ENCODE measurements around the gene JAKMIP3. TPM values are rescaled to one million over a fixed set of nuclear protein-coding genes. Genes with fewer than 3 reads are reported as not detected.

Gene JAKMIP3
- polyA plus RNA-seq, 4 donors: 0.17 to 0.30 (median 0.22) TPM

DNA sequence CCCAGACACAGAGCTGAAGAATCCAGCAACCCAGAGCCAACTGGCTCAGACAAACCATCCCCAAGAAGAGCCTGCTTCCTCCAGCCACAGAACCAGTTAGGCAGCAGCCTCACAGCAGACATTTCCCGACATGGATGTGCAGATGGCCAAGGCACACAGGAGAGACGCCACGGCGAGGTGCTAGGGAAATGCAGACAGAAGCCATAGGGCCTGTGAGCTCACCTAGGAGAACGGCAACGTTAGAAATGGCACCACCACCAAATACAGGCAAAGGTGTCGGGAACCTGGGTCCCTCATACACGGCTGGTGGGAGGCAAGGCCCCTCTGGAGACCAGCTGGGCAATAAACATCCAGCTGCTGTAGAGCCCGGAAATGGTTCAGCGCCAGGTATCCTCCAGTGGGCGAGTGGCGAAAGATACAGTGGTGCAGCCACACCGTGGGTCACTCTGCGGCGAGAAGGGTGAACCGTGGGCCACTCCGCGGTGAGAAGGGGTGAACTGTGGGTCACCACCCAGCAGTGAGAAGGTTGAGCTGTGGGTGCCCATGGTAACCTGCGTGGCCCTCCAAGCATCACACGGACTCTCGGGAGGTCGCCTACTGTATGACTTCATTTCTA is 31.2 kb downstream of the JAKMIP3 start:
- no peak for DNase-seq (ENCODE audit: low read depth in 4 of 4, low spot score in 2 of 4)

DNA sequence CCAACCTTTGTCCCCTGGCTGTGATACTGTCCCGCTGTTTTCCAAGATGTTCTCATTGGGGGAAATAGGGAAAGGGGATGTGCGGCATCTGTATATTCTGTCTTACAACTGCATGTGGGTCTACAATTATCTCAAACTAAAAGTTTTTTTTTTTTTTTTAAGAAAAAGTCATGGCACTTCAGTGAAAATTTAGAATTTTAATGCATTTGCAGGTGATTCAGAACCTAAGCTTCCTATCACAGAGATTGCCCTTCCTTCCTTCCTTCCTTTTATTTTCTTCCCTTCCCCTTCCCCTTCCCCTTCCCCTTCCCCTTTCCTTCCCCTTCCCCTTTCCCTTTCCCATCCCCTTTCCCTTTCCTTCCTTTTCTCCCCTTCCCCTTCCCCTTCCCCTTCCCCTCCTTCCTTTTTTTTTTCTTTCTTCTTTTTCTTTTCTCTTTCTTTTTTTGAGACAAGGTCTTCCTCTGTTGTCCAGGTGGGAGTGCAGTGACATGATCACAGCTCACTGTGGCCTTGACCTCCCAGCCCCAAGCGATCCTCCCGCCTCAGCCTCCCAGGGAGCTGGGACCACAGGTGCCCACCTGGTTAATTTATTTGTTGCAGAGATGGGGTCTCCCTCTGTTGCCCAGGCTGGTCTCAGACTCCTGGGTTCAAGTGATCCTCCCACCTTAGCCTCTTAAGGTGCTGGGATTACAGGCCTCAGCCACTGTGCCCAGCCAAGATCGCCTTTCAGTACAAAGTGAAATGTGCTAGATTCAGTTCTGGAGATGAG is 32.0 kb downstream of the JAKMIP3 start:
- no peak for DNase-seq (ENCODE audit: low read depth in 4 of 4, low spot score in 2 of 4)

DNA sequence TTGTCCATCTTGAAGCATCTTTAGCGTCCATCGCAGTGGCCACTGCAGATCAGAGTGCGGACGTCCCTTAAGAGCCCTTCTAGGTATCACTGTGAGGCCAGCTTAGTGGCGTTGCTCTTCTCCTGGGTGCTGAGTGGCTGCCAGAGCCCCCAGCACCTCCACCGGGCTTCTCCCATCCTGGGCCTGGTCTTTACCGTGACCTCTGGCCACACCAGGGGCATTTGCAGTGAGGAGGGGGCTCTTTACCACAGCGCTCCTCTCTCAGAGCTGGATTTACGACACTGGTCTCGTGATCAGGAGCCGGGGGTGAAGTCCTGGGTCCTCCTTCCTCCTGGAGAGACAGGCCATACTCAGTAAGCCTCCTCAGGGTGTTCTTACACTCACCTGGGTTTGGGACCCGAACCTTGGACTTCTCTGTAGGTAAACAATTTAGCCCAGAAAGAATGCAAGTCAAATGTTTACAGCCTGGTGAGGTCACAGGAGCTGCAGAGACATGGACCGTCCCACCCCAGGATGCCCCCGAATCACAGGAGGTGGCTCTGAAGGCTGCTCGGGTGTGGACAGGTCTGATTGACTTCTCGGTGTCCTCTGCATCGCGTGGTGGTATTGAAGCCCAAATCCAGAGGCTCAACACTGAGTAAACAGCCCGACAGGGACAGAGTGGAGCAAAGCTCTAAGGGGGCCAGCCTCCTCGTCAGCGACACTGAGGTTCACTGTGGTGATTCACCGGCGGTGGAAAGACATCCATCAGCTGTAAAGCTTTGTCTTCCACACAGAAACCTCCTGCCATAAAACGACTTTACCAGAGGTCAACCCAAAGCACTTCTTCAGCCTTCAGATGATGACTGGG is 33.0 kb downstream of the JAKMIP3 start:
- no peak for DNase-seq (ENCODE audit: low read depth in 4 of 4, low spot score in 2 of 4)

DNA sequence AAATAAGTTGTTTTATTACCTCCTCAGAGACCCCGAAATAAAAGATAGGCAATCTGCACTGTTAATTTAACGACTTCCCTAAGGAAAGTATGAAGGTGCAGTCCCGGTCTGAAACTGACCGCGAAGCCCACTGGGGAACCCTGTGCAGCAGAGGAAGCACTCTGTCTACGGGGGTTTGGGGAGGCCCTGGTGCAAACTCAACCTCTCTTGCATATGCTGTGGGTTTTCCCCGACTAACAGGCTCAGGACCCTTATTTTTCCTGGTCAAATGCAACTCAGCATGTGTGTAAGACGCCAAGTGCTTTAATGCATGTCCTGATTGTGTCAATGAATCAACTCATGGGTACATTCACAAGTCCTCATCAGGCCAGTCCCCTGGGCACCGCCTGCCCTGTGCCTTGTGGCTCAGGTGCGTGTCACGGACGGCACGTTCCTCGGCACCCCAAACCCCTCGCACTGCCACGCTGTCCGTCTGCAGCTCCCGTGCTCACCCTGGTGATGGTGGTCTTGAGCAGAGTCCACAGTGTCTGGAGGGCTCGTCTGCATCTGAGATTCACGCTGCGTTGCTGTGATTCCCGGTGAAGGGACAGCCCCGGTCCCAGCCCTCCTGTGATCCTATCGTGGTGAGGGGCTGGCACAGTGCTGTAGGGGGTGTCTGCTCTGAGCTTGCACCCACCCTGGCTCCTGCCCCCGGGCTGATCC is 33.8 kb downstream of the JAKMIP3 start:
- no peak for DNase-seq (ENCODE audit: low read depth in 4 of 4, low spot score in 2 of 4)

DNA sequence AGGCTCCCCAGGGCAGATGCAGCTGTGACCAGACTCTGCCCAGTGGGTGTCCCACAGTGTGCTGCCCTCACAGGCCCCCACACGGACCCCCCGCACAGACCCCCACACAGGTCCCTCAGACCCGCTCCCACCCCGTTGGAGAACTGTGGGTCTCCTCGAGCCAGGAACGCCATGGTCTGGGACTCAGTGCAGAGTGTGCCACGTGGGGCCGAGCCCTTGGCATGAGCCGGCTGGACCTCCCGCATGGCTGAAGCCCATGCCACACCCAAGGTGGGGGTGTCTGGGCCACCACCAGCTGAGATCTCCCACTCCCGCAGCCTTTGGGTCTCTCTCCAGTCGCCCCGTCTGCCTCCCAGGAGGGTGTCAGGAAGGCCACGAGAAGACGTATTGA is 34.3 kb downstream of the JAKMIP3 start:
- DNase-seq (ENCODE audit: low read depth in 4 of 4, low spot score in 2 of 4): no peak

DNA sequence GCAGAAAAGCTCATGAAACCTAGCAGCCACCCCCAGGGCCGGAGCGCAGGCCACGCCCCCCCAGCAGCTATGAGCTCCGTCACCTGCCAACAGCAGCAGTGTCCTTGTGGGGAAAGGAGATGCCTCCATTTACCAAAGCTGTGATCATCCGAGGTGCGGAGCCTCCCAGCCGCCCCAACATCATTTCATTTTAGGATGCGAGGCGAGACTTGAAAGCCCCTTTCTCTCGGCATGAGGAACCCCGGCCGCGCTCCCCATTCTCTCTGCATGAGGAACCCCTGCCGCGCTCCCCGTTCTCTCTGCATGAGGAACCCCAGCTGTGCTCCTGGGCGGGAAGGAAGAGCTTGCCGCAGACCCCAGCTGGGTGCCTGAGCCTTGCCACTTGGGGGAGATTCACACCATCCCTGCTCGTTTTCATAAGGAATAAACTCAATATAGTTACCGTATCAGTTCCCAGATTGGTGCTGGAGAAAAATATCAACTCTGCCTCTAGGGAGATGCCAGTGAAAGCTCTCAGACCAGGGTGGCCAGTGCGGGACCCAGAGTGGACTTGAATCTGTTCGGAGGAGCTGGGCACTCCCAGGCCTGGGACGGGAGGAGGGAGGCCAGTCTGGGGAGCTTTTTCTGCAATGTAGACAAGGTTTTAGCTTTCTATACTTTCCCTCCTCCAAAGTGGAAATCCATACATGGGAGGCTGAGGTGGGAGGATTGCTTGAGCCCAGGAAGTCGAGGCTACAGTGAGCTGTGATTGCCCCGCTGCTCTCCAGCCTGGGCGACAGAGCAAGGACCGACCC is 35.0 kb downstream of the JAKMIP3 start:
- DNase-seq (ENCODE audit: low read depth in 4 of 4, low spot score in 2 of 4): no peak

DNA sequence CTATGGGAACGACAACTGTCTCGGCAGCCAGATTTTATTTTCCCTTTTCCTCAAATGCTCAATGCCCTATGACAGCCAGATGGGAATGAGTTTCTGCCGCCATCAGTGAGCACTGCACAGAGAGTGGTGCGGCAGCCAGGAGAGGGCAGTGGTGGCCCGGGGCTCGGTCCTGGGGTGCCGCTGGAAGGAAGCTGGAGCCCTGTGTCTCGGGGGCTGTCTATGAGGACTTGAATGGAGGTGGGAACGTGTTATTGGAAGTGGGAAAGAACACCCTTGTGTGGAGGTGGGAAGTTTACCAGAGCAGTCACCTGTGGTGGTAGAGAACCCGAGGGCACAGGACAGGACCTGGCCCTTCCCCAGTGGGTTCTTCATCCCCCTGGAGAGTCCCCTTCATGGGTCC is 35.8 kb downstream of the JAKMIP3 start:
- no peak for DNase-seq (ENCODE audit: low read depth in 4 of 4, low spot score in 2 of 4)

DNA sequence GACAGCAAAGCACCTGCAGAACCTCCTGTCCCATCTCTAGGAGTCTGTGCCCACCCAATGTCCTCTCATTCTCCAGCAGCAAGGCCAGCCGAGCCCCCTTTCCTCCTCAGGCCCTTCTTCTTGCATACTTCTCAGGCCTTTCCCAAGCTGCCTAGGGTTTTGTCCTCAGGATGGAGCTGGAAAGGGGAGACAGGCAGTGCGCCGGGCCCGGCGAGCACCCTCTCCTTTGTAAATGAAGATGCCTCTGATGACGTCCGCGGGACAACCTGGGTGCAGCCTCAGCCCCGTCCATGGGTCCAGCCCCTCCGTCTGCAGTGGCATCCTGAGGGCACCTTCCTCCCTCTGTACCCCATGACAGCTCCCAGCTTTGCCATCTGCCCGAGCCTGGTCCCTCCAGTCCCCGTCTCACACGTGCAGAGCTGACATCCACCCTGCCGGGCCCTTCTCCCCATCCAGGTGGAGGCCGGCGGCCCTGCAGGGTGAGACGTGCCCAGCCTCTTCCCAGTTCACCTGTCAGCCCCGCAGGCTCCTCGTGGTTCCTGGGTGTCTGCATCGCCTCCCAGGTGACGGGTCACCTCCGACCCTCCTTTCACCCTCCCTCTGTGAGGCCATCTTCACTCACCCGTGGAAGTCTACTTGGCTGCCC is 36.4 kb downstream of the JAKMIP3 start:
- no peak for DNase-seq (ENCODE audit: low read depth in 4 of 4, low spot score in 2 of 4)

DNA sequence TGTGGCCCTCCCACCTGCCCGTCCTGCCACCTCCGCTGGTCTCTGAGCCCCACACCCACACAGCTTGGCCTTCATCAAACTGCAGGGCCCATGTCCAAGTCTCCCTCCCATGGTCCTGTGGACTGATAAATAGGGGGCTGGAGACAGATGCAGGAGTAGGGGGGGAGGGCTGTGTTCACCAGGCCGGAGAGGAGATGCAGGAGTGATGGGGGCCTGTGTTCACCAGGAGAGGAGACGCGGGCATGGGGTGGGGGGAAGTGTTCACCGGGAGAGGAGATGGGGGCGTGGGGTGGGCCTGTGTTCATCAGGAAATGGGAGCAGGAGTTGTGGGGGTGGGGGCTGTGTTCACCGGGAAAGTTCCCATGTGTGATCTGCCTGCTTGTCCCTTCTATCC is 37.0 kb downstream of the JAKMIP3 start:
- no peak for DNase-seq (ENCODE audit: low read depth in 4 of 4, low spot score in 2 of 4)

DNA sequence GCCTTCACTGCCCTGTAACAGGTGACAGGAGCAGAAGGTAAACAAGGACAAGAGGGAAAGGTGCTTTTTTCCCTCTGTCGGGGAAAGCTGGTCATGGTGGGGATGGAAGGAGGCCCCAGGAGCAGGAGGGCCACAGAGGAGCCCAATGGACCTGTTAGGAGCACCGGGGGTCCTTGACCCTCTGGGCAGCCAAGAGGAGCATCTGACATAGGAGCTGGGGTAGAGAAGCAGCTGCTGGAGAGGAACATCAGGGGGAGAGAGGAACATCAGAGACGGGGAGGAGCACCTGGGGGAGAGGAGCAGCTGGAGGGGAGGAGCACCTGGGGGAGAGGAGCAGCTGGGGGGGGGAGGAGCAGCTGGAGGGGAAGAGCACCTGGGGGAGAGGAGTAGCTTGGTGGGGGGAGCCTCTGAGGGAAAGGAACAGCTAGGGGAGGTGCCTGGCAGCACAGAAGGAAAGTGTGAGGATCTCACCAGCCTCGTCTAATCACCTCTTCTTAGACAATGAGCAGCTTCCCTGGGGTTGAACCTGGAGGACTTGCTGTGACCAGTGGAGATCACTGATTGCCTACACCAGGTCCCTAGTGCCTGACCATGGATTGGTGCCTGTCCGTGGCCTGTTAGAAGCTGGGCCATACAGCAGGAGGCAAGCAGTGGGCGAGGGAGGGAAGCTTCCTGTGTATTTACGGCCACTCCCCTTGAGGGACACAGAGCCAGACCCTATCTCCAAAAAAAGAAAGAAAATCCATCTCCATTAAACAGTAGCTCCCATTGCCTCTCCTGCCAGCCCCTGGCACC is 37.6 kb downstream of the JAKMIP3 start:
- DNase-seq (ENCODE audit: low read depth in 4 of 4, low spot score in 2 of 4): no peak

DNA sequence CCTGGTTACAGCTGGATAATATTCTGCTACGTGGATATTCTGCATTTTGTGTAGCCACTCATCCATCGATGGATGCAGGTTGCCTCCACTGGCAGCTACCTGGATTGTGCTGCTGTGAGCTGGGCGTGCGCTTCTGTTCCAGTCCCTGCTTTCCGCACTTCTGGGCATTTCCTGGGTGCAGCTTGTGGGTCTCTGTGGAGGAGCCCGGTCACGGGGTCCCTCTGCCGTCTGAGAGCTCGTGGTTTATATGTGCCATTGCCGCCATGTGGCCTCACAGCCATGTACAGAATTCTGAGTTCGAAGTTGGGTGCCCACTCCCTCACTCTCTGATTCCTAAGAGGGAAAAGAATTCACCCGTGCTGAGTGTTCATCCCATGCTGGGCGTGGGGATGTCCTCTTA is 38.3 kb downstream of the JAKMIP3 start:
- DNase-seq (ENCODE audit: low read depth in 4 of 4, low spot score in 2 of 4): no peak

DNA sequence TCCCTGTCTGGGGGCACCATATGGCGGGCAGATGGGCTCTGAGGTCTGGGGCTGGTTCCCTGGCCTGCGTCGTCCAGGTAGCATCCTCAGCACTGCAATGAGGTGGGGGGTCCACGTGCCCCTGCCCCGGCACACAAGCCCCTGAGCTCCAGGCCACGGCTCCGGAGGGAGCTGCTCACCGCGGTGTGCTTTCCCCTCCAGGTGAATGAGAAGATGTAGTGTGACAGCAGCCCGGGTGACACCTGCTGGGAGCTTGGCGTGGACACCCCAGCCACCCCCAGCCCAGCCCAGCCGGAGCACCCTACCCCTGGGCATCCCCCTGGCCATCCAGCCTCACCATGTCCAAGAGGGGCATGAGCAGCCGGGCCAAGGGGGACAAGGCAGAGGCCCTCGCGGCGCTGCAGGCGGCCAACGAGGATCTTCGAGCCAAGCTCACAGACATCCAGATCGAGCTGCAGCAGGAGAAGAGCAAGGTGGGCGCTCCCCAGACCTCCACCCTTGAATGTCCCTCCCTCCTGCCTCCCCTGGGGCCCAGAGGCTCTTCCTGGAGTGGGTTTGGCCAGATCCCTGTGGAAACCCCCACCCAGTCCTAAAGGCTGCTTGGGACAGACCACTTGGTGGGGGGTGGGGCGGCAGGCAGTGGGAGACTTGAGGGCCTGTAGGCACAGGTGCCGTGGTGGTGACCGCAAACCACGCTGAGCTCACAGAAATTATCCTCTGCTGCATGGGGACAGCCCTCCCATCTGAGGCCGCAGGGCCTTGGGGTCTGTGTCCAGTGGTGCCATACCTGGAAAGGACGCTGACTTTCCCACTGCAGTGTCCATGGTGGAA is 38.9 kb downstream of the JAKMIP3 start:
- DNase-seq (ENCODE audit: low read depth in 4 of 4, low spot score in 2 of 4): no peak

DNA sequence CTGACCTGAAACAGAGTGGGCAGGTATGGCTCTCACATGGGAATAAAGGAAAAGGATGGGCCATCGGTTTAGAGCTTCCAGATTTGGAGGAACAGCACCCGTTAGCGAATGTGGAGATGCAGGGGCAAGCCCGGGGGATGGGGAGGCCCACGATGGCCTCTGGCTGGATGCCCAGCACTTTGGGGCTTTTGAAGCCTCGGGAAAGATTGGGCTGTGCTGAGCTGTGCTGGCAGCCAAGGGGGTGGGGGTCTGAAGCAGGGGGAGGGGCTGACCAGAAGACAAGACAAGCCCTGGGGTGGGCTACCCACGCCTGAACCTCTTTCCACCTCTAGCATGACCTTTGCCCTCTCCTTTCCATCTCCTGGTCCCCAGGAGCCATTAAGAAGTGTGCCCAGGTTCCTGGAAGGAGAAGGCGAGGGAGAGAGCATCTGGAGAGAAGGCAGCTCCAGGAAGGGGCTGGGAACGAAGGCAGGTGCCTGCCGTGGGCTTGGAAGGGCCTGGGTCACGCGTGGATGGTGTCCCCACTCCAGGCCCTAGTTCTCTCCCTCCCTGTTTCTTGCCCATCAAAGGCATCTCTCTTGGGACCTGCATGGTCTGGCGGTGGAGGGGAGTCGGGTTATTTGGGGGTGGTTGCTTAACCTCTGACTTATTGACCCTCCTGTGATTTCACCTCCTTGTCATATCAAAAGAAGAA is 39.7 kb downstream of the JAKMIP3 start:
- DNase-seq (ENCODE audit: low read depth in 4 of 4, low spot score in 2 of 4): no peak

DNA sequence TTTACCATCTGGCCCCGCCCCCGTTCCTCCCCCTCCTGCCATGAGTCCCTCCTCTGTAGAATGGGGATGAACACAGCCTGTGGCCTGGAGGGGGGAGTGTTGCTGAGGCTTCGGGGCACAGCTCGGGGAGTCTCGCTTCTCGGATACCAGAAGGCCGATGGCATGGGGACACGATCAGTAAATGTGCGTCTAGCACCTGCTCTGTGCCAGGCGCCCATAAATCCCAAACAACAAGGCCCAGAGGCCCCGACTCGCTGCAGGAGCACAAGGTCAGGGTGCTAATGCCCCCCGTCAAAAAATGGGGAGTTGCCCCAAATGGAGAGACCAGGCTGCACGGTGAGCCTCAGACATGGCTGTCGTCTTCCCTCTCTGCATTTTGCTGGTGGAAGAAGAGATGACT is 40.7 kb downstream of the JAKMIP3 start:
- no peak for DNase-seq (ENCODE audit: low read depth in 4 of 4, low spot score in 2 of 4)

DNA sequence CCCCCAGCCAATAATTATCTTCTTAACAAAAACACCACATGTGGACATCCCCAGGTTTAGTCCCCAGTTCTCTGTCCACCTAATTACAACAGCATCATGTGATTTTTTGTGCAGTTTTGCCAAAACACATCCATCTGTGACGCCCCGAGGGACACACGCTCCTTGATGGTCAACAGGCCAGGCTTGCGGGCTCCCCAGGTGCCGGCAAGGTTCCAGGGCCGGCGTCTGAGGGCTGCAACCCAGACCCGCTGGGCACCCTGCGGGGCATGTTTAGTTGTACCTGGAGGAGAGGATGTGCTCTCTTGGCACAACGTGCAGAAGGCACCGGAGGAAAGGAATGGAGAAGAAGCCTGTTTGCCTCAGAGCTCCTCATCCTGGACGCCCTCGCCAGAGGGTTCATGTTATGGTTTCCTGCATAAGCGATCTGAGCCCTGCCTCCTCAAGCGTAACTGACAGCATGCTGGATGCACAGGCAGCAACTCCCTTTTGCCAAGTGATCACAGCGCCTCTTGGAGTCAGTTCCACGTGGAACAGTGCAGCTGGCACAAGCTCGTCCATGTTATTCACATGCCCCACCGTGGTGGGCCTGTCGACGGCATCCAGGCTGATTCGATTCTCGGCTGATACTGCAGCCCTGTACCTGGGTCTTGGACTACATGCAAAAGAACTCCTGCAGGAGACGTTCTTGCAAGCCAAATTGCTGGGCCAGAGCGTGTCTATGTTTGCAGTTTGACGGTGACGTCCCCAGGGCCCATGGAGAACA is 41.6 kb downstream of the JAKMIP3 start:
- DNase-seq (ENCODE audit: low read depth in 4 of 4, low spot score in 2 of 4): peak in 3 of 4 donors; percentile 20 to 46 (median 21)
